ENCODE results near the gene VPS13D.

VPS13D gene

GRCh38 chr1:12443151-12443550 lies 213.3 kb downstream of the VPS13D start:
- H3K36me3 ChIP-seq (ENCODE audit: control insufficient read depth, insufficient read depth, low read length): no peaks in the 10 kb centered on the region
- H3K9me3 ChIP-seq (ENCODE audit: control insufficient read depth, insufficient read depth, low read length): no peaks in the 10 kb centered on the region
- H3K27me3 ChIP-seq (ENCODE audit: control insufficient read depth, insufficient read depth, low read length): no peaks in the 10 kb centered on the region
- H3K9ac ChIP-seq (ENCODE audit: low read depth, low read length): no peak overlapping the region
- H3K27ac ChIP-seq (ENCODE audit: low read depth, low read length): no peak overlapping the region
- no peak overlapping the region for H3K4me3 ChIP-seq (ENCODE audit: low read depth, low read length)
- peaks cover 4% of the 10 kb centered on the region for H3K4me1 ChIP-seq (ENCODE audit: control insufficient read depth, insufficient read depth, low read length)

- Histone ChIP-seq H3K36me3 (ENCODE audit: control insufficient read depth, insufficient read depth, low read length) (no peaks in the 10 kb centered on the region), H3K27ac (ENCODE audit: low read depth, low read length) (no peak overlapping the region), H3K4me1 (ENCODE audit: control insufficient read depth, insufficient read depth, low read length) (peaks cover 6% of the 10 kb centered on the region), H3K9ac (ENCODE audit: low read depth, low read length) (no peak overlapping the region), H3K27me3 (ENCODE audit: control insufficient read depth, insufficient read depth, low read length) (no peaks in the 10 kb centered on the region), H3K4me3 (ENCODE audit: low read depth, low read length) (no peak overlapping the region), H3K9me3 (ENCODE audit: control insufficient read depth, insufficient read depth, low read length) (no peaks in the 10 kb centered on the region)
These were observed 214.6 kb downstream of the VPS13D start for GRCh38 chr1:12444329-12444841.

- H3K9me3 ChIP-seq (ENCODE audit: control insufficient read depth, insufficient read depth, low read length): no peaks in the 10 kb centered on the region
- peaks cover 6% of the 10 kb centered on the region for H3K4me1 ChIP-seq (ENCODE audit: control insufficient read depth, insufficient read depth, low read length)
- H3K4me3 ChIP-seq (ENCODE audit: low read depth, low read length): no peak overlapping the region
- H3K36me3 ChIP-seq (ENCODE audit: control insufficient read depth, insufficient read depth, low read length): no peaks in the 10 kb centered on the region
- H3K9ac ChIP-seq (ENCODE audit: low read depth, low read length): no peak overlapping the region
- H3K27ac ChIP-seq (ENCODE audit: low read depth, low read length): no peak overlapping the region
- H3K27me3 ChIP-seq (ENCODE audit: control insufficient read depth, insufficient read depth, low read length): no peaks in the 10 kb centered on the region
These were observed 215.4 kb downstream of the VPS13D start for GRCh38 chr1:12445257-12445656.

GRCh38 chr1:12446593-12446992 lies 216.8 kb downstream of the VPS13D start:
- Histone ChIP-seq H3K9ac (ENCODE audit: low read depth, low read length) (no peak overlapping the region), H3K27ac (ENCODE audit: low read depth, low read length) (no peak overlapping the region), H3K27me3 (ENCODE audit: control insufficient read depth, insufficient read depth, low read length) (no peaks in the 10 kb centered on the region)

GRCh38 chr1:12447307-12447706 lies 217.5 kb downstream of the VPS13D start:
- no peak overlapping the region for H3K4me3 ChIP-seq (ENCODE audit: low read depth, low read length)
- peaks cover 6% of the 10 kb centered on the region for H3K4me1 ChIP-seq (ENCODE audit: control insufficient read depth, insufficient read depth, low read length)
- H3K9me3 ChIP-seq (ENCODE audit: control insufficient read depth, insufficient read depth, low read length): no peaks in the 10 kb centered on the region
- H3K27ac ChIP-seq (ENCODE audit: low read depth, low read length): no peak overlapping the region
- H3K9ac ChIP-seq (ENCODE audit: low read depth, low read length): no peak overlapping the region
- H3K27me3 ChIP-seq (ENCODE audit: control insufficient read depth, insufficient read depth, low read length): no peaks in the 10 kb centered on the region
- H3K36me3 ChIP-seq (ENCODE audit: control insufficient read depth, insufficient read depth, low read length): peaks cover 8% of the 10 kb centered on the region; the same call in 1 of the 2 replicates

More at GRCh38 chr1:12446593-12446992, 216.8 kb downstream of the VPS13D start:
- peaks cover 6% of the 10 kb centered on the region for H3K4me1 ChIP-seq (ENCODE audit: control insufficient read depth, insufficient read depth, low read length)
- no peak overlapping the region for H3K4me3 ChIP-seq (ENCODE audit: low read depth, low read length)
- H3K9me3 ChIP-seq (ENCODE audit: control insufficient read depth, insufficient read depth, low read length): no peaks in the 10 kb centered on the region
- peaks cover 8% of the 10 kb centered on the region; the same call in 1 of the 2 replicates for H3K36me3 ChIP-seq (ENCODE audit: control insufficient read depth, insufficient read depth, low read length)

GRCh38 chr1:12447849-12448312 lies 218.1 kb downstream of the VPS13D start:
- H3K27ac ChIP-seq (ENCODE audit: low read depth, low read length): no peak overlapping the region
- H3K4me1 ChIP-seq (ENCODE audit: control insufficient read depth, insufficient read depth, low read length): peaks cover 6% of the 10 kb centered on the region
- H3K9ac ChIP-seq (ENCODE audit: low read depth, low read length): no peak overlapping the region

GRCh38 chr1:12448746-12449177 lies 218.9 kb downstream of the VPS13D start:
- Histone ChIP-seq H3K4me3 (ENCODE audit: low read depth, low read length) (no peak overlapping the region), H3K27me3 (ENCODE audit: control insufficient read depth, insufficient read depth, low read length) (no peaks in the 10 kb centered on the region), H3K4me1 (ENCODE audit: control insufficient read depth, insufficient read depth, low read length) (peaks cover 11% of the 10 kb centered on the region), H3K36me3 (ENCODE audit: control insufficient read depth, insufficient read depth, low read length) (peaks cover 8% of the 10 kb centered on the region; the same call in 1 of the 2 replicates), H3K27ac (ENCODE audit: low read depth, low read length) (no peak overlapping the region), H3K9ac (ENCODE audit: low read depth, low read length) (no peak overlapping the region), H3K9me3 (ENCODE audit: control insufficient read depth, insufficient read depth, low read length) (no peaks in the 10 kb centered on the region)

More at GRCh38 chr1:12447849-12448312, 218.1 kb downstream of the VPS13D start:
- H3K36me3 ChIP-seq (ENCODE audit: control insufficient read depth, insufficient read depth, low read length): peaks cover 8% of the 10 kb centered on the region; the same call in 1 of the 2 replicates
- H3K9me3 ChIP-seq (ENCODE audit: control insufficient read depth, insufficient read depth, low read length): no peaks in the 10 kb centered on the region
- no peak overlapping the region for H3K4me3 ChIP-seq (ENCODE audit: low read depth, low read length)
- no peaks in the 10 kb centered on the region for H3K27me3 ChIP-seq (ENCODE audit: control insufficient read depth, insufficient read depth, low read length)

- no peak overlapping the region for H3K27ac ChIP-seq (ENCODE audit: low read depth, low read length)
- no peaks in the 10 kb centered on the region for H3K27me3 ChIP-seq (ENCODE audit: control insufficient read depth, insufficient read depth, low read length)
- peaks cover 8% of the 10 kb centered on the region; the same call in 1 of the 2 replicates for H3K36me3 ChIP-seq (ENCODE audit: control insufficient read depth, insufficient read depth, low read length)
- no peak overlapping the region for H3K9ac ChIP-seq (ENCODE audit: low read depth, low read length)
- H3K4me1 ChIP-seq (ENCODE audit: control insufficient read depth, insufficient read depth, low read length): peaks cover 19% of the 10 kb centered on the region
- H3K9me3 ChIP-seq (ENCODE audit: control insufficient read depth, insufficient read depth, low read length): no peaks in the 10 kb centered on the region
- H3K4me3 ChIP-seq (ENCODE audit: low read depth, low read length): no peak overlapping the region
These were observed 220.4 kb downstream of the VPS13D start for GRCh38 chr1:12450090-12450755.

GRCh38 chr1:12450756-12451559 lies 221.1 kb downstream of the VPS13D start:
- H3K9ac ChIP-seq (ENCODE audit: low read depth, low read length): no peak overlapping the region
- H3K36me3 ChIP-seq (ENCODE audit: control insufficient read depth, insufficient read depth, low read length): peaks cover 8% of the 10 kb centered on the region; the same call in 1 of the 2 replicates
- H3K27me3 ChIP-seq (ENCODE audit: control insufficient read depth, insufficient read depth, low read length): no peaks in the 10 kb centered on the region
- H3K4me3 ChIP-seq (ENCODE audit: low read depth, low read length): no peak overlapping the region
- H3K9me3 ChIP-seq (ENCODE audit: control insufficient read depth, insufficient read depth, low read length): no peaks in the 10 kb centered on the region
- no peak overlapping the region for H3K27ac ChIP-seq (ENCODE audit: low read depth, low read length)
- peaks cover 19% of the 10 kb centered on the region for H3K4me1 ChIP-seq (ENCODE audit: control insufficient read depth, insufficient read depth, low read length)

GRCh38 chr1:12451560-12451900 lies 221.7 kb downstream of the VPS13D start:
- Histone ChIP-seq H3K9me3 (ENCODE audit: control insufficient read depth, insufficient read depth, low read length) (no peaks in the 10 kb centered on the region), H3K27ac (ENCODE audit: low read depth, low read length) (no peak overlapping the region), H3K4me3 (ENCODE audit: low read depth, low read length) (no peak overlapping the region), H3K4me1 (ENCODE audit: control insufficient read depth, insufficient read depth, low read length) (peaks cover 19% of the 10 kb centered on the region), H3K36me3 (ENCODE audit: control insufficient read depth, insufficient read depth, low read length) (peaks cover 8% of the 10 kb centered on the region; the same call in 1 of the 2 replicates), H3K27me3 (ENCODE audit: control insufficient read depth, insufficient read depth, low read length) (no peaks in the 10 kb centered on the region), H3K9ac (ENCODE audit: low read depth, low read length) (no peak overlapping the region)

GRCh38 chr1:12452262-12452661 lies 222.4 kb downstream of the VPS13D start:
- H3K4me1 ChIP-seq (ENCODE audit: control insufficient read depth, insufficient read depth, low read length): peaks cover 19% of the 10 kb centered on the region

More at GRCh38 chr1:12452262-12452661, 222.4 kb downstream of the VPS13D start:
- H3K27me3 ChIP-seq (ENCODE audit: control insufficient read depth, insufficient read depth, low read length): no peaks in the 10 kb centered on the region
- no peaks in the 10 kb centered on the region for H3K9me3 ChIP-seq (ENCODE audit: control insufficient read depth, insufficient read depth, low read length)
- no peak overlapping the region for H3K4me3 ChIP-seq (ENCODE audit: low read depth, low read length)
- no peak overlapping the region for H3K27ac ChIP-seq (ENCODE audit: low read depth, low read length)
- H3K36me3 ChIP-seq (ENCODE audit: control insufficient read depth, insufficient read depth, low read length): peaks cover 12% of the 10 kb centered on the region; the same call in 1 of the 2 replicates
- H3K9ac ChIP-seq (ENCODE audit: low read depth, low read length): no peak overlapping the region
